Stimulated activated CD4-positive, alpha-beta T cell treated with anti-CD3 and anti-CD28 coated beads, Interleukin-4, amount 100 ng/mL, for 4 hours (primary cell): Measurements from ENCODE around the gene PPP1R3F.
"Not testable (repeated sequence)": the region's sequence is repeated elsewhere in the genome, so short reads cannot be mapped to it uniquely, and the experiment has no call there.

Source experiments
- DNase-seq, 2 experiments: peaks; one replicate each; pipeline ENCODE4 v3.0.0-alpha.2; 2020

PPP1R3F gene

DNA sequence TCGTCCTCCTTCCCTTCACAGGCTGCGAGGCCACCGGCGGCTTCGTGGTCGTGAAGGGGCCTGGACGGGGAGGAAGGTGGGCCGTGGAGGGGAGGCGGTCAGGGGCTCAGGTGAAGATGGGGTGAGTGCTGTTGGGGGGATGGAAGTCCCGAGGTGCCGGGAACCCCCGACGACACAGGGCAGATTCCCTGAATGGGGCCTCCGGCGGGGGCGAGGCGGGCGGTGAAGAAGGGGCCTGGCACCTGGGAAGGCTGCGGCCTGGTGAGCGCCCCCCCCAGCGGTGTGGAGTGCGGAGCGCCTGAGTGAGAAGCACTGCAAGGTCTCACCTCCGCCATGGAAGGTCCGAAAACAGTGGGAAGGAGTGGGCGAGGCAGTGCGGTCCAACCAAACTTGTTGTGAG, 52.7 kb downstream of the PPP1R3F start:
- not testable (repeated sequence) for DNase-seq

DNA sequence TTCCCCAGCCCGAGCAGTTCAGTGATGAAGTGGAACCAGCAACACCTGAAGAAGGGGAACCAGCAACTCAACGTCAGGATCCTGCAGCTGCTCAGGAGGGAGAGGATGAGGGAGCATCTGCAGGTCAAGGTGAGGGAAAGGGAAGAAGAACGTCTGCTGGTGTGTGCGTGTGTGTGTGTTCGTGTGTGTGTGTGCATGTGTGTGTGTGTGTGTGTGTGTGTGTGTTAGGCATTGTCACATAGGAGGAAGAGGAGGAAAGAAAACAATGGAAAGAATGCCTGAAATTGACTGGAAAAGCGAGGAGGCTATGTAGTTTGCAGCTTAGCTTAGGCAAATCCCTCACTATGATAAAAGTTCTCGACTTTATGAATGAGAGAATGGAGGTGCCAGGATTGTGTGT, 54.1 kb downstream of the PPP1R3F start:
- DNase-seq, result not testable (repeated sequence)

DNA sequence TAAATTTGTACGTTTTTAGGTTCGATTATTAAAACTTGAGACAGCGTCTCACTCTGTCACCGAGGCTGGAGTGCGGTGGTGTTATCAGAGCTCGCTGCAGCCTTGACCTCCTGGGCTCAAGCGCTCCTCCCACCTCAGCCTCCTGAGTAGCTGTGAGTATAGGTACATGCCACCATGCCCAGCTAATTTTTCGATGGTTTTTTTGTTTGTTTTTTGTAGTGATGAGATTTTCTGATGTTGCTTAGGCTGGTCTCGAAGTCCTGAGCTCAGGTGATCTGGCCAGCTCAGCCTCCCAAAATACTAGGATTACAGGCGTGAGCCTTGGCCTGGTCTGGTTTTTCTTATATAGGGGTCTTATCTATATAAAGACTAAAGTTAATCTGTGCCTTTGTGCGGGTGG, 60.8 kb downstream of the PPP1R3F start:
- not testable (repeated sequence) for DNase-seq

- DNase-seq, result not testable (repeated sequence)
These were observed 61.7 kb downstream of the PPP1R3F start, which contains the start of gene GAGE13 for GRCh38 chrX:49331282-49331681. GAGE13 (plus strand) TSS chrX:49331582; CDS start chrX:49332738, 1,156 bp downstream.

GRCh38 chrX:49331841-49332240, 62.2 kb downstream of the PPP1R3F start:
- DNase-seq, result not testable (repeated sequence)
